MM.1S (cell line): Measurements from ENCODE around the gene ZKSCAN1.

Experiments
- EZH2 ChIP-seq: fragments of 300-600 bp; sonication (generic); optimal IDR thresholded peaks from 2 replicates; pipeline ENCODE3; 2017; ENCODE audit warnings: low read depth, mild to moderate bottlenecking, antibody characterized with exemption, low read length, mixed read lengths
- EZH2phosphoT487 ChIP-seq: fragments of 300-600 bp; sonication (generic); IDR thresholded peaks from 2 replicates; pipeline ENCODE4 v1.6.1; 2018; ENCODE audit warnings: antibody characterized with exemption, low read length
- TF ChIP-seq, protein P1 (sequence below): fragments of 300-600 bp; sonication (generic); IDR thresholded peaks from 2 replicates; pipeline ENCODE4 v1.5.1; 2016; ENCODE audit warnings: antibody characterized with exemption, low read length, mixed read lengths

DNA sequence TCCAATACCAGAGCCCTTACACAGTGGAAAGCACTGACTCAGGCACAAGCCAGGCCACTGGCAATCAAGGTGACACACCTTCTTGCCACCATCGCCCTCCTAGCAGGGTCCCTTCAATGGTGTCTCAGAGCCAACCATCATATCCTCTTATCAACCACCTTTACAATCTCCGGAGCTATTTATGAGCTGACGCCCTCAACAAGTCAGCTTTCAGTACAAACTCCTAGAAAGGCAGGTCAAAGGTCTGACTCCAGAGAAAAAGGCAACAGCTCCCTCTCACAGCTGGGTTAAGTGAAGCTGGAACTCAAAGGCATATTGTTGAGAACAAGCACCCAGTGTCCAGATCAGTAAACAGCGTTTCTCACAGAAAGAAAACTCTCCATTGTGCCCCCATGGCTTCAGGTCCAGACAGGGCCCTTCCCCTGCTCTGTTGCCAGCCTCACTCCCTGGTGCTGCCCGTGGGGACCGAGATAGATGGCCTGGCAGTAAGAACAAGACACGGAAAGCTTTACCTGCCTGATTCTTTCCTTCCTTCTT, 63.7 kb downstream of the ZKSCAN1 start:
- TF ChIP-seq, protein P1, sequence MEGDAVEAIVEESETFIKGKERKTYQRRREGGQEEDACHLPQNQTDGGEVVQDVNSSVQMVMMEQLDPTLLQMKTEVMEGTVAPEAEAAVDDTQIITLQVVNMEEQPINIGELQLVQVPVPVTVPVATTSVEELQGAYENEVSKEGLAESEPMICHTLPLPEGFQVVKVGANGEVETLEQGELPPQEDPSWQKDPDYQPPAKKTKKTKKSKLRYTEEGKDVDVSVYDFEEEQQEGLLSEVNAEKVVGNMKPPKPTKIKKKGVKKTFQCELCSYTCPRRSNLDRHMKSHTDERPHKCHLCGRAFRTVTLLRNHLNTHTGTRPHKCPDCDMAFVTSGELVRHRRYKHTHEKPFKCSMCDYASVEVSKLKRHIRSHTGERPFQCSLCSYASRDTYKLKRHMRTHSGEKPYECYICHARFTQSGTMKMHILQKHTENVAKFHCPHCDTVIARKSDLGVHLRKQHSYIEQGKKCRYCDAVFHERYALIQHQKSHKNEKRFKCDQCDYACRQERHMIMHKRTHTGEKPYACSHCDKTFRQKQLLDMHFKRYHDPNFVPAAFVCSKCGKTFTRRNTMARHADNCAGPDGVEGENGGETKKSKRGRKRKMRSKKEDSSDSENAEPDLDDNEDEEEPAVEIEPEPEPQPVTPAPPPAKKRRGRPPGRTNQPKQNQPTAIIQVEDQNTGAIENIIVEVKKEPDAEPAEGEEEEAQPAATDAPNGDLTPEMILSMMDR: no peak
- TF ChIP-seq EZH2: no peak
- no peak for TF ChIP-seq EZH2phosphoT487
